ENCODE data around the gene PLOD1. TPM values are rescaled to one million over a fixed set of nuclear protein-coding genes. Genes with fewer than 3 reads are reported as not detected.

The PLOD1 gene
- total RNA-seq, 1 experiment from 2014 or later, result 46.9 TPM

DNA sequence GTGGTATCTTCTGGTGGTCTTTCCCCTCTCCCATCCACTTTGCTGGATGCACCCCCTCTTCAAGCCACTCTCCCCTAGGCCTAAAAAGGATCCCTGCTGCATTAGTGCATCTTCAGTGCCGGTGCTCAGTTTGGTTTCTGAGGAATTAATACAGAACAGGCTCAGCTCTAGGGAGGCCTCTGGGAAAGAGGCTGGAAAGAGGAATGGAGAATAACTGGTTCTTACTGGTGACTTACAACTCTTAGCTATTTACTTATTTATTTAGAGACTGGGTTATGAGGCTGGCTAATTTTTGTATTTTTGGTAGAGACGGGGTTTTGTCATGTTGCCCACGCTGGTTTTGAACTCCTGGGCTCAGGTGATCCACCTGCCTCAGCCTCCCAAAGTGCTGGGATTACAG, 64.7 kb downstream of the PLOD1 start:
- DNase-seq (ENCODE audit: low spot score) (no peak), ATAC-seq (no peak)
- Mint-ChIP-seq H3K27me3 (ENCODE audit: low read depth) (no peaks in the 10 kb centered on the region), H3K4me3 (no peak overlapping the region), H3K36me3 (peaks cover 75% of the 10 kb centered on the region), H3K27ac (no peak overlapping the region), H3K4me1 (no peaks in the 10 kb centered on the region), H3K9me3 (no peaks in the 10 kb centered on the region)
- ChIA-PET POLR2A (no interaction called here), CTCF (no interaction called here)
- no peak for TF ChIP-seq TP53 (CRISPR knock-in tag; IDR thresholded peaks at IDR 0.05)
- no peak for TF ChIP-seq ETV6 (CRISPR knock-in tag; IDR thresholded peaks at IDR 0.05)
- TF ChIP-seq, protein P1, sequence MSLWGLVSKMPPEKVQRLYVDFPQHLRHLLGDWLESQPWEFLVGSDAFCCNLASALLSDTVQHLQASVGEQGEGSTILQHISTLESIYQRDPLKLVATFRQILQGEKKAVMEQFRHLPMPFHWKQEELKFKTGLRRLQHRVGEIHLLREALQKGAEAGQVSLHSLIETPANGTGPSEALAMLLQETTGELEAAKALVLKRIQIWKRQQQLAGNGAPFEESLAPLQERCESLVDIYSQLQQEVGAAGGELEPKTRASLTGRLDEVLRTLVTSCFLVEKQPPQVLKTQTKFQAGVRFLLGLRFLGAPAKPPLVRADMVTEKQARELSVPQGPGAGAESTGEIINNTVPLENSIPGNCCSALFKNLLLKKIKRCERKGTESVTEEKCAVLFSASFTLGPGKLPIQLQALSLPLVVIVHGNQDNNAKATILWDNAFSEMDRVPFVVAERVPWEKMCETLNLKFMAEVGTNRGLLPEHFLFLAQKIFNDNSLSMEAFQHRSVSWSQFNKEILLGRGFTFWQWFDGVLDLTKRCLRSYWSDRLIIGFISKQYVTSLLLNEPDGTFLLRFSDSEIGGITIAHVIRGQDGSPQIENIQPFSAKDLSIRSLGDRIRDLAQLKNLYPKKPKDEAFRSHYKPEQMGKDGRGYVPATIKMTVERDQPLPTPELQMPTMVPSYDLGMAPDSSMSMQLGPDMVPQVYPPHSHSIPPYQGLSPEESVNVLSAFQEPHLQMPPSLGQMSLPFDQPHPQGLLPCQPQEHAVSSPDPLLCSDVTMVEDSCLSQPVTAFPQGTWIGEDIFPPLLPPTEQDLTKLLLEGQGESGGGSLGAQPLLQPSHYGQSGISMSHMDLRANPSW (CRISPR knock-in tag; conservative IDR thresholded peaks at IDR 0.05; ENCODE audit: low read depth), result no peak
- no peak for TF ChIP-seq NR1H2 (CRISPR knock-in tag; IDR thresholded peaks at IDR 0.05)
- no peak for TF ChIP-seq PRDM15 (CRISPR knock-in tag; IDR thresholded peaks at IDR 0.05)
- no peak for TF ChIP-seq SOX15 (CRISPR knock-in tag; IDR thresholded peaks at IDR 0.05)
- TF ChIP-seq, protein P2, sequence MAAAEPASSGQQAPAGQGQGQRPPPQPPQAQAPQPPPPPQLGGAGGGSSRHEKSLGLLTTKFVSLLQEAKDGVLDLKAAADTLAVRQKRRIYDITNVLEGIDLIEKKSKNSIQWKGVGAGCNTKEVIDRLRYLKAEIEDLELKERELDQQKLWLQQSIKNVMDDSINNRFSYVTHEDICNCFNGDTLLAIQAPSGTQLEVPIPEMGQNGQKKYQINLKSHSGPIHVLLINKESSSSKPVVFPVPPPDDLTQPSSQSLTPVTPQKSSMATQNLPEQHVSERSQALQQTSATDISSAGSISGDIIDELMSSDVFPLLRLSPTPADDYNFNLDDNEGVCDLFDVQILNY (CRISPR knock-in tag; IDR thresholded peaks at IDR 0.05), result no peak
- TF ChIP-seq, protein P3, sequence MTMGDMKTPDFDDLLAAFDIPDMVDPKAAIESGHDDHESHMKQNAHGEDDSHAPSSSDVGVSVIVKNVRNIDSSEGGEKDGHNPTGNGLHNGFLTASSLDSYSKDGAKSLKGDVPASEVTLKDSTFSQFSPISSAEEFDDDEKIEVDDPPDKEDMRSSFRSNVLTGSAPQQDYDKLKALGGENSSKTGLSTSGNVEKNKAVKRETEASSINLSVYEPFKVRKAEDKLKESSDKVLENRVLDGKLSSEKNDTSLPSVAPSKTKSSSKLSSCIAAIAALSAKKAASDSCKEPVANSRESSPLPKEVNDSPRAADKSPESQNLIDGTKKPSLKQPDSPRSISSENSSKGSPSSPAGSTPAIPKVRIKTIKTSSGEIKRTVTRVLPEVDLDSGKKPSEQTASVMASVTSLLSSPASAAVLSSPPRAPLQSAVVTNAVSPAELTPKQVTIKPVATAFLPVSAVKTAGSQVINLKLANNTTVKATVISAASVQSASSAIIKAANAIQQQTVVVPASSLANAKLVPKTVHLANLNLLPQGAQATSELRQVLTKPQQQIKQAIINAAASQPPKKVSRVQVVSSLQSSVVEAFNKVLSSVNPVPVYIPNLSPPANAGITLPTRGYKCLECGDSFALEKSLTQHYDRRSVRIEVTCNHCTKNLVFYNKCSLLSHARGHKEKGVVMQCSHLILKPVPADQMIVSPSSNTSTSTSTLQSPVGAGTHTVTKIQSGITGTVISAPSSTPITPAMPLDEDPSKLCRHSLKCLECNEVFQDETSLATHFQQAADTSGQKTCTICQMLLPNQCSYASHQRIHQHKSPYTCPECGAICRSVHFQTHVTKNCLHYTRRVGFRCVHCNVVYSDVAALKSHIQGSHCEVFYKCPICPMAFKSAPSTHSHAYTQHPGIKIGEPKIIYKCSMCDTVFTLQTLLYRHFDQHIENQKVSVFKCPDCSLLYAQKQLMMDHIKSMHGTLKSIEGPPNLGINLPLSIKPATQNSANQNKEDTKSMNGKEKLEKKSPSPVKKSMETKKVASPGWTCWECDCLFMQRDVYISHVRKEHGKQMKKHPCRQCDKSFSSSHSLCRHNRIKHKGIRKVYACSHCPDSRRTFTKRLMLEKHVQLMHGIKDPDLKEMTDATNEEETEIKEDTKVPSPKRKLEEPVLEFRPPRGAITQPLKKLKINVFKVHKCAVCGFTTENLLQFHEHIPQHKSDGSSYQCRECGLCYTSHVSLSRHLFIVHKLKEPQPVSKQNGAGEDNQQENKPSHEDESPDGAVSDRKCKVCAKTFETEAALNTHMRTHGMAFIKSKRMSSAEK (CRISPR knock-in tag; IDR thresholded peaks at IDR 0.05; ENCODE audit: borderline replicate concordance), result no peak
- TF ChIP-seq, protein P4, sequence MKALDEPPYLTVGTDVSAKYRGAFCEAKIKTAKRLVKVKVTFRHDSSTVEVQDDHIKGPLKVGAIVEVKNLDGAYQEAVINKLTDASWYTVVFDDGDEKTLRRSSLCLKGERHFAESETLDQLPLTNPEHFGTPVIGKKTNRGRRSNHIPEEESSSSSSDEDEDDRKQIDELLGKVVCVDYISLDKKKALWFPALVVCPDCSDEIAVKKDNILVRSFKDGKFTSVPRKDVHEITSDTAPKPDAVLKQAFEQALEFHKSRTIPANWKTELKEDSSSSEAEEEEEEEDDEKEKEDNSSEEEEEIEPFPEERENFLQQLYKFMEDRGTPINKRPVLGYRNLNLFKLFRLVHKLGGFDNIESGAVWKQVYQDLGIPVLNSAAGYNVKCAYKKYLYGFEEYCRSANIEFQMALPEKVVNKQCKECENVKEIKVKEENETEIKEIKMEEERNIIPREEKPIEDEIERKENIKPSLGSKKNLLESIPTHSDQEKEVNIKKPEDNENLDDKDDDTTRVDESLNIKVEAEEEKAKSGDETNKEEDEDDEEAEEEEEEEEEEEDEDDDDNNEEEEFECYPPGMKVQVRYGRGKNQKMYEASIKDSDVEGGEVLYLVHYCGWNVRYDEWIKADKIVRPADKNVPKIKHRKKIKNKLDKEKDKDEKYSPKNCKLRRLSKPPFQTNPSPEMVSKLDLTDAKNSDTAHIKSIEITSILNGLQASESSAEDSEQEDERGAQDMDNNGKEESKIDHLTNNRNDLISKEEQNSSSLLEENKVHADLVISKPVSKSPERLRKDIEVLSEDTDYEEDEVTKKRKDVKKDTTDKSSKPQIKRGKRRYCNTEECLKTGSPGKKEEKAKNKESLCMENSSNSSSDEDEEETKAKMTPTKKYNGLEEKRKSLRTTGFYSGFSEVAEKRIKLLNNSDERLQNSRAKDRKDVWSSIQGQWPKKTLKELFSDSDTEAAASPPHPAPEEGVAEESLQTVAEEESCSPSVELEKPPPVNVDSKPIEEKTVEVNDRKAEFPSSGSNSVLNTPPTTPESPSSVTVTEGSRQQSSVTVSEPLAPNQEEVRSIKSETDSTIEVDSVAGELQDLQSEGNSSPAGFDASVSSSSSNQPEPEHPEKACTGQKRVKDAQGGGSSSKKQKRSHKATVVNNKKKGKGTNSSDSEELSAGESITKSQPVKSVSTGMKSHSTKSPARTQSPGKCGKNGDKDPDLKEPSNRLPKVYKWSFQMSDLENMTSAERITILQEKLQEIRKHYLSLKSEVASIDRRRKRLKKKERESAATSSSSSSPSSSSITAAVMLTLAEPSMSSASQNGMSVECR (CRISPR knock-in tag; IDR thresholded peaks at IDR 0.05; ENCODE audit: borderline replicate concordance), result no peak
- TF ChIP-seq ZBTB43 (CRISPR knock-in tag; IDR thresholded peaks at IDR 0.05), result no peak
- TF ChIP-seq MLX (CRISPR knock-in tag; IDR thresholded peaks at IDR 0.05), result no peak
- TF ChIP-seq GTF2I (CRISPR knock-in tag; conservative IDR thresholded peaks at IDR 0.05), result no peak

All from WTC11 (cell line).